Mesenchymal stem cell (in vitro differentiated cells and primary cell): ENCODE measurements around the gene E2F7.

Experiments used
- DNase-seq: peaks from one replicate; pipeline ENCODE4 v3.0.0-alpha.2; 2013
- H2AFZ ChIP-seq: one replicate; pipeline ENCODE4 v1.6.1; 2013; ENCODE audit warnings: low read depth, mild to moderate bottlenecking, control low read depth, inconsistent platforms, low read length, moderate library complexity
- H2AK5ac ChIP-seq: 2 replicates; pipeline ENCODE4 v1.6.1; 2013; ENCODE audit warnings: low read length, moderate library complexity, mild to moderate bottlenecking, inconsistent platforms; ENCODE audit not compliant: severe bottlenecking
- H2BK120ac ChIP-seq: one replicate; pipeline ENCODE4 v1.6.1; 2013; ENCODE audit warnings: low read depth, mild to moderate bottlenecking, inconsistent platforms, low read length, moderate library complexity
- H2BK12ac ChIP-seq, 2 experiments: one replicate each; pipeline ENCODE4 v1.6.1; 2013; ENCODE audit warnings: inconsistent platforms in 2 of 2, low read length in 2 of 2, mild to moderate bottlenecking in 2 of 2, moderate library complexity in 2 of 2, control low read depth in 1 of 2
- H2BK15ac ChIP-seq: one replicate; pipeline ENCODE4 v1.6.1; 2013; ENCODE audit warnings: mild to moderate bottlenecking, low read depth, inconsistent platforms; ENCODE audit not compliant: poor library complexity, severe bottlenecking
- H2BK5ac ChIP-seq: 2 replicates; pipeline ENCODE4 v1.6.1; 2013; ENCODE audit warnings: low read depth, mild to moderate bottlenecking, low read length, control low read depth, inconsistent platforms; ENCODE audit not compliant: poor library complexity, severe bottlenecking
- H3K14ac ChIP-seq, 2 experiments: one replicate each; pipeline ENCODE4 v1.6.1; 2013; ENCODE audit warnings: inconsistent platforms in 2 of 2, low read length in 2 of 2, control low read depth in 1 of 2, mild to moderate bottlenecking in 1 of 2, moderate library complexity in 1 of 2
- H3K18ac ChIP-seq, 2 experiments: one replicate each; pipeline ENCODE4 v1.6.1; 2013; ENCODE audit warnings: inconsistent platforms in 2 of 2, low read length in 2 of 2, control low read depth in 1 of 2, low read depth in 1 of 2, mild to moderate bottlenecking in 1 of 2
- H3K23ac ChIP-seq, 2 experiments: one replicate each; pipeline ENCODE4 v1.6.1; 2013; ENCODE audit warnings: inconsistent platforms in 2 of 2, low read length in 2 of 2, mild to moderate bottlenecking in 2 of 2, moderate library complexity in 2 of 2, control low read depth in 1 of 2
- H3K27ac ChIP-seq: 2 replicates; pipeline ENCODE4 v1.5.1; 2013; ENCODE audit warnings: mild to moderate bottlenecking, moderate library complexity, low read length, control low read depth, inconsistent platforms; ENCODE audit not compliant: poor library complexity, severe bottlenecking
- H3K27me3 ChIP-seq, 2 experiments: 2 replicates each; pipeline versions ENCODE4 v1.6.1 to v1.7.0; 2013; ENCODE audit warnings: low read length in 2 of 2, mild to moderate bottlenecking in 2 of 2, moderate library complexity in 2 of 2, control low read depth in 1 of 2, inconsistent platforms in 1 of 2; ENCODE audit not compliant: control insufficient read depth in 1 of 2, insufficient read depth in 1 of 2
- H3K36me3 ChIP-seq, 2 experiments: 2 replicates each; pipeline versions ENCODE4 v1.6.1 to v1.7.0; 2013; ENCODE audit warnings: low read length in 2 of 2, control low read depth in 1 of 2, inconsistent platforms in 1 of 2, low read depth in 1 of 2, mild to moderate bottlenecking in 1 of 2; ENCODE audit not compliant: insufficient read depth in 2 of 2, control insufficient read depth in 1 of 2
- H3K4ac ChIP-seq, 2 experiments: one replicate each; pipeline ENCODE4 v1.6.1; 2013; ENCODE audit warnings: inconsistent platforms in 2 of 2, low read length in 2 of 2, mild to moderate bottlenecking in 2 of 2, moderate library complexity in 2 of 2, control low read depth in 1 of 2, low read depth in 1 of 2
- H3K4me1 ChIP-seq: 2 replicates; pipeline ENCODE4 v1.6.1; 2013; ENCODE audit warnings: low read depth, low read length, control low read depth; ENCODE audit not compliant: control insufficient read depth, insufficient read depth
- H3K4me2 ChIP-seq: 2 replicates; pipeline ENCODE4 v1.6.1; 2013; ENCODE audit warnings: low read length, mild to moderate bottlenecking, inconsistent platforms; ENCODE audit not compliant: poor library complexity, severe bottlenecking
- H3K4me3 ChIP-seq, 2 experiments: 2 replicates each; pipeline versions ENCODE4 v1.5.1 to v1.7.0; 2013; ENCODE audit warnings: low read length in 2 of 2, mild to moderate bottlenecking in 2 of 2, control low read depth in 1 of 2, low read depth in 1 of 2; ENCODE audit not compliant: insufficient read depth in 1 of 2
- H3K79me1 ChIP-seq: replicated peaks from 2 replicates; pipeline ENCODE4 v1.6.1; 2013; ENCODE audit warnings: mild to moderate bottlenecking, control low read depth, low read length, inconsistent platforms; ENCODE audit not compliant: poor library complexity, severe bottlenecking
- H3K9ac ChIP-seq: 2 replicates; pipeline ENCODE4 v1.7.0; 2013; ENCODE audit warnings: mild to moderate bottlenecking, low read length, moderate library complexity
- H3K9me3 ChIP-seq: 2 replicates; pipeline ENCODE4 v1.7.0; 2013; ENCODE audit warnings: mild to moderate bottlenecking, low read length; ENCODE audit not compliant: control insufficient read depth
- H4K8ac ChIP-seq: one replicate; pipeline ENCODE4 v1.6.1; 2013; ENCODE audit warnings: inconsistent platforms, mild to moderate bottlenecking, low read length, moderate library complexity
- H4K91ac ChIP-seq: one replicate; pipeline ENCODE4 v1.6.1; 2013; ENCODE audit warnings: mild to moderate bottlenecking, low read length, inconsistent platforms
- WGBS: methylation state at CpG from one replicate; pipeline ENCODE4 v1.1.7; 2013; ENCODE audit warnings: mixed read lengths; 5-methylcytosine and 5-hydroxymethylcytosine counted together

E2F7 gene

DNA sequence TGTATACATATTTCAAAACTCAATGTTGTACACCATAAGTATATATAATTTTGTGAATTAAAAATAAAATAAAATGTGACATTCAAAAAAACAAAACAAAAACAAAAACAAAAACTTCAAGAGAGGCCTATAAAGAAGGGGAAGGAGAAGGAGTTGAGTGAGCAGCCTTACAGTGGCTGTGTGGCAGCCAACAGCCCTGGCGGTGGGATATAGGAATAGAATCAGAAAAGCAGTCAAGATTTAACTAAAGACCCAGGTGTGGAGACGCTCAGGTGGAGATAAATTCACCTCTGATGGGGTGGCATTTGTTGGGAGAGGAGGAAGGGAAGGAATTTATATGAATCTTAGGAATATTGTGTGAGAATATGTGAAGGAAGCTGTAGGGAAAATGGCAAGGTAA lies 41.8 kb upstream of the E2F7 start:
- no peak for DNase-seq
- Histone ChIP-seq H3K4ac (no peak overlapping the region), H3K9ac (no peak overlapping the region), H2BK120ac (no peak overlapping the region), H3K4me1 (peaks cover 3% of the 10 kb centered on the region), H3K14ac (no peak overlapping the region), H3K27me3 (no peaks in the 10 kb centered on the region), H2BK5ac (no peak overlapping the region), H2AFZ (no peak overlapping the region), H3K36me3 (no peaks in the 10 kb centered on the region), H3K27ac (no peak overlapping the region), H4K91ac (no peak overlapping the region), H3K18ac (no peak overlapping the region), H3K79me1 (no peaks in the 10 kb centered on the region), H4K8ac (no peak overlapping the region), H2AK5ac (no peak overlapping the region), H2BK12ac (peak overlapping the region in 1 of 2 experiments; percentile 18), H2BK15ac (no peak overlapping the region), H3K4me2 (no peak overlapping the region), H3K9me3 (peaks cover 3% of the 10 kb centered on the region), H3K4me3 (no peak overlapping the region), H3K23ac (no peak overlapping the region)
- WGBS, result 84% methylated on average over 2 of the region's 2 CpGs

DNA sequence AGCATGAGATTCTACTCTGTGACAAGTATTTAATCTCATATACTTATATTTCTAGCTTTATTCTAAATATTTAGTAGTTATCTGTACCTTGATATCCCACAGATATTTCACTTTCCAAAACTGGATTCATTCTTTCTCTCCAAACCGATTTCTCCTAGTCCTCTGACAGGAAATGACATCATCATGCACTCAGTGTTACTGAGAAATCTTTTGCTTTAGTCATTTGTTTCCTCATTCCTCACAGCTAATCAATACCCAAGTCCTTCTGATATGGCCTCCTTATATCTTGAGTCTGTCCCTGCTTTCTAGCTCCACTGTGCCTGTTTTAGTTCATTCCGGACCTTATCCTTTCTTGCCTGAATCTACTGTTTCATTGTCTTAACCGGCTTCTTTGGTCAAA lies 39.4 kb upstream of the E2F7 start:
- Histone ChIP-seq H3K9me3 (no peaks in the 10 kb centered on the region), H3K23ac (no peak overlapping the region), H3K79me1 (no peaks in the 10 kb centered on the region), H2BK5ac (no peak overlapping the region), H3K18ac (peak overlapping the region; percentile 34 to 82), H2BK120ac (no peak overlapping the region), H3K4me2 (no peak overlapping the region), H2BK15ac (no peak overlapping the region), H3K4ac (peak overlapping the region in 1 of 2 experiments; percentile 49), H2AK5ac (no peak overlapping the region), H3K9ac (no peak overlapping the region), H3K27ac (peak overlapping the region; percentile 3), H4K8ac (no peak overlapping the region), H3K27me3 (no peaks in the 10 kb centered on the region), H3K14ac (no peak overlapping the region), H2BK12ac (peak overlapping the region in 1 of 2 experiments; percentile 54), H3K4me3 (no peak overlapping the region), H3K36me3 (no peaks in the 10 kb centered on the region), H4K91ac (no peak overlapping the region), H3K4me1 (peaks cover 3% of the 10 kb centered on the region), H2AFZ (no peak overlapping the region)
- DNase-seq, result peak; percentile 46
- 67% methylated on average over 3 of the region's 3 CpGs for WGBS

DNA sequence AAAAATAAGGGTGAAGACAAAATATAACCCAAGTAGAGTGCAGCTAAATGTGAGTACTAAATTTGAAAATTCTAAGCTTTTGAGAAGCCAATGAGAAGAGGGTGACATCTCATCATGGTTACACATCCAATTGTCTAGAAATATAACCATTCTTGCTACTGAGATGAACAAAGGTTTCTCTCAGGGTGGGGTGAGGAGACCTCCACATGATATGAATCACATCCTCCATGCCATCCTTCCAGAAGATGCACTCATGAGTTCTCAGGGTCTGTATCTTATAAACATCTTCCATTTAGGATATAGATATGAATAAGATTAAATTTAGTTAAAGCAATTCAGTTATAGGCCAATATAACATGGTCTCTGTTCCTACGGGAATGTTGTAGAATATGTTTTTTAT lies 38.9 kb upstream of the E2F7 start:
- Histone ChIP-seq H2BK15ac (no peak overlapping the region), H3K4me1 (peaks cover 1% of the 10 kb centered on the region), H2AFZ (no peak overlapping the region), H3K79me1 (no peaks in the 10 kb centered on the region), H2AK5ac (no peak overlapping the region), H4K8ac (no peak overlapping the region), H3K4me3 (no peak overlapping the region), H3K14ac (no peak overlapping the region), H3K23ac (no peak overlapping the region), H3K18ac (no peak overlapping the region), H3K27me3 (no peaks in the 10 kb centered on the region), H3K9me3 (no peaks in the 10 kb centered on the region), H3K4me2 (no peak overlapping the region), H3K4ac (no peak overlapping the region), H3K27ac (no peak overlapping the region), H3K9ac (no peak overlapping the region), H2BK12ac (no peak overlapping the region), H4K91ac (no peak overlapping the region), H2BK5ac (no peak overlapping the region), H2BK120ac (no peak overlapping the region), H3K36me3 (no peaks in the 10 kb centered on the region)
- no CpG with 5 or more reads among the region's 1 CpG for WGBS
- no peak for DNase-seq

- Histone ChIP-seq H2AK5ac (no peak overlapping the region), H3K4me2 (no peak overlapping the region), H3K27me3 (no peaks in the 10 kb centered on the region), H2AFZ (no peak overlapping the region), H3K27ac (peak overlapping the region; percentile 56), H3K14ac (no peak overlapping the region), H3K36me3 (no peaks in the 10 kb centered on the region), H2BK15ac (no peak overlapping the region), H3K9me3 (no peaks in the 10 kb centered on the region), H3K79me1 (no peaks in the 10 kb centered on the region), H2BK120ac (no peak overlapping the region), H3K4ac (no peak overlapping the region), H3K4me1 (no peaks in the 10 kb centered on the region), H2BK12ac (no peak overlapping the region), H3K4me3 (peak overlapping the region in 1 of 2 experiments; percentile 16), H2BK5ac (no peak overlapping the region), H4K8ac (no peak overlapping the region), H3K23ac (no peak overlapping the region), H3K18ac (no peak overlapping the region), H3K9ac (peak overlapping the region; percentile 39), H4K91ac (no peak overlapping the region)
- DNase-seq, result peak; percentile 67
- WGBS, result 43% methylated on average over 1 of the region's 1 CpG
Measured at GRCh38 chr12:77102691-77103090, 37.3 kb upstream of the E2F7 start.
